ENCODE measurements around the gene LSM3. TPM values are rescaled to one million over a fixed set of nuclear protein-coding genes. Genes with fewer than 3 reads are reported as not detected.

The LSM3 gene
- total and polyA plus RNA-seq, 2 of the 4 experiments (the other 2 are of a cell fraction): 3.4 to 11.5 TPM

GRCh38 chr3:14212032-14212431, 33.4 kb downstream of the LSM3 start:
- peak overlapping the region; percentile 96 for H2BK120ac ChIP-seq (ENCODE audit: low read depth, low read length)
- peak overlapping the region; percentile 93 for H4K91ac ChIP-seq (ENCODE audit: insufficient read depth, low read depth, low read length)
- peak overlapping the region; percentile 97 for H2BK20ac ChIP-seq (ENCODE audit: low read depth, low read length)
- no peaks in the 10 kb centered on the region for H3K9me3 ChIP-seq (ENCODE audit: control insufficient read depth, insufficient read depth, low read length)
- H3K27ac ChIP-seq (ENCODE audit: insufficient read depth, low read length): peak overlapping the region; percentile 97
- ATAC-seq (ENCODE audit: low read depth) (no peak), DNase-seq (no peak)
- no peak overlapping the region for H3K4me2 ChIP-seq (ENCODE audit: low read depth, low read length)
- H3K14ac ChIP-seq (replicated peaks; ENCODE audit: low read depth, low read length): peak overlapping the region; percentile 74
- H3K79me1 ChIP-seq (ENCODE audit: low read depth in 1 of 2, low read length in 2 of 2): no peaks in the 10 kb centered on the region
- H3K36me3 ChIP-seq (ENCODE audit: control insufficient read depth, insufficient read depth, low read length): no peaks in the 10 kb centered on the region
- peak overlapping the region; percentile 84 for H3K56ac ChIP-seq (ENCODE audit: extremely low read depth, insufficient read depth, low read length)
- peak overlapping the region; percentile 97 for H3K4ac ChIP-seq (ENCODE audit: low read depth, low read length)
- TF ChIP-seq USF2 (IDR thresholded peaks at IDR 0.05; ENCODE audit: low read depth, low read length) (no peak), NFE2L2 (IDR thresholded peaks at IDR 0.05; ENCODE audit: low read depth, low read length) (no peak), MAZ (IDR thresholded peaks at IDR 0.05; ENCODE audit: borderline replicate concordance, low read depth, low read length) (no peak), BHLHE40 (IDR thresholded peaks at IDR 0.05; ENCODE audit: low read depth, low read length) (no peak), POLR2A (IDR thresholded peaks at IDR 0.05; ENCODE audit: low read depth, low read length) (no peak), RCOR1 (IDR thresholded peaks at IDR 0.05; ENCODE audit: insufficient replicate concordance, low read length) (no peak), RFX5 (IDR thresholded peaks at IDR 0.05; ENCODE audit: low read depth, low read length) (no peak), MXI1 (IDR thresholded peaks at IDR 0.05; ENCODE audit: borderline replicate concordance, low read depth, low read length) (no peak), FOS (IDR thresholded peaks at IDR 0.05; ENCODE audit: low read depth, low read length) (no peak), CTCF (conservative IDR thresholded peaks at IDR 0.05; ENCODE audit: low read depth, low read length) (no peak), SMC3 (IDR thresholded peaks at IDR 0.05; ENCODE audit: low read depth, low read length) (no peak), MAFK (IDR thresholded peaks at IDR 0.05; ENCODE audit: low read depth, low read length) (no peak)
- peak overlapping the region; percentile 1 for H2AK9ac ChIP-seq (replicated peaks; ENCODE audit: low read depth, low read length, poor library complexity)
- no peaks in the 10 kb centered on the region for H4K20me1 ChIP-seq (ENCODE audit: insufficient read depth, low read length)
- peaks cover 33% of the 10 kb centered on the region for H3K4me1 ChIP-seq (ENCODE audit: control insufficient read depth, insufficient read depth, low read length)
- H2BK5ac ChIP-seq (ENCODE audit: low read depth, low read length, poor library complexity, severe bottlenecking): peak overlapping the region; percentile 97
- no TSS peak for BruUV-seq (replicated peaks)
- no peak overlapping the region for H3K4me3 ChIP-seq (ENCODE audit: insufficient read depth, low read depth, low read length)
- ChIA-PET POLR2A (ENCODE audit: unreplicated experiment) (interaction anchor here (0.6 kb wide), 1 partner anchor 20 kb away, joined by 3 read pairs; no protein-coding TSS in a partner anchor), CTCF (interaction anchor here (0.8 to 1.7 kb wide), 5 partner anchors 9 to 49 kb away, joined by 3 to 5 read pairs (median 3); no protein-coding TSS in a partner anchor)
- H2AFZ ChIP-seq (replicated peaks; ENCODE audit: low read length, poor library complexity): no peak overlapping the region
- H3K9me1 ChIP-seq (ENCODE audit: insufficient read depth, low read length): peaks cover 28% of the 10 kb centered on the region
- WGBS, 2 experiments (ENCODE audit: extremely low coverage in 2 of 2, insufficient read length in 1 of 2): no CpG with 5 or more reads among the region's 3 CpGs
- intact Hi-C loops (cut with micrococcal nuclease): no loop called here
- in situ Hi-C loops (cut with MboI; ENCODE audit: low sequenced_read_pairs): no loop called here
- H3K27me3 ChIP-seq (ENCODE audit: control insufficient read depth, insufficient read depth, low read length): no peaks in the 10 kb centered on the region
- H2AK5ac ChIP-seq (ENCODE audit: low read depth, low read length): peak overlapping the region; percentile 88
- dilution Hi-C loops (cut with HindIII; ENCODE audit: low sequenced_read_pairs, unreplicated experiment): no loop called here
- H3K18ac ChIP-seq (ENCODE audit: low read depth, low read length): peak overlapping the region; percentile 97
- H2BK15ac ChIP-seq (ENCODE audit: low read depth, low read length): peak overlapping the region; percentile 56; the same call in 2 of the 3 replicates
- H4K8ac ChIP-seq (ENCODE audit: low read depth in 2 of 2, low read length in 2 of 2): peak overlapping the region; percentile 74 to 79
- H4K5ac ChIP-seq (ENCODE audit: low read depth, low read length): peak overlapping the region; percentile 95
- peak overlapping the region; percentile 77; the same call in 1 of the 2 replicates for H3K9ac ChIP-seq (ENCODE audit: low read depth, low read length)
- peak overlapping the region; percentile 66; the same call in 1 of the 2 replicates for H3K23ac ChIP-seq (ENCODE audit: low read depth, low read length)
